Measurements from ENCODE around the gene ABHD14A. TPM values are rescaled to one million over a fixed set of nuclear protein-coding genes. Genes with fewer than 3 reads are reported as not detected.

Gene ABHD14A
- total and polyA plus RNA-seq, 5 donors from 2014 or later, result 12.7 to 137 (median 93.2) TPM

- no peak overlapping the region for H3K4me3 Mint-ChIP-seq
- peaks cover 0 to 4% (median 2%) of the 10 kb centered on the region in 4 donors for H3K4me1 Mint-ChIP-seq
- DNase-seq (no peak), ATAC-seq (ENCODE audit: low read depth in 2 of 2) (no peak)
- Histone ChIP-seq H3K27ac (ENCODE audit: insufficient read depth, low read length, poor library complexity, severe bottlenecking) (no peak overlapping the region), H3K4me1 (ENCODE audit: control insufficient read depth, insufficient read depth, low read length, poor library complexity, severe bottlenecking) (peaks cover 3% of the 10 kb centered on the region), H3K4me3 (ENCODE audit: low read depth, low read length) (no peak overlapping the region), H3K9me3 (ENCODE audit: control insufficient read depth in 2 of 2, low read length in 2 of 2) (no peaks in the 10 kb centered on the region), H3K36me3 (ENCODE audit: control insufficient read depth, insufficient read depth, low read length) (no peaks in the 10 kb centered on the region), H3K27me3 (ENCODE audit: control insufficient read depth, insufficient read depth, low read length) (no peaks in the 10 kb centered on the region)
- H3K27me3 Mint-ChIP-seq, result peaks cover 7% of the 10 kb centered on the region
- peaks cover 7% of the 10 kb centered on the region for H3K36me3 Mint-ChIP-seq
- H3K27ac Mint-ChIP-seq, result no peak overlapping the region
- H3K9me3 Mint-ChIP-seq, result no peaks in the 10 kb centered on the region
Observed at GRCh38 chr3:51948016-51948580, 26.8 kb upstream of the ABHD14A start.

- H3K9me3 ChIP-seq (ENCODE audit: control insufficient read depth in 2 of 2, low read length in 2 of 2), result no peaks in the 10 kb centered on the region
- H3K27me3 ChIP-seq (ENCODE audit: control insufficient read depth, insufficient read depth, low read length), result peaks cover 6% of the 10 kb centered on the region
- no peak overlapping the region for H3K27ac ChIP-seq (ENCODE audit: insufficient read depth, low read length, poor library complexity, severe bottlenecking)
- peaks cover 17% of the 10 kb centered on the region for H3K27me3 Mint-ChIP-seq
- H3K4me1 ChIP-seq (ENCODE audit: control insufficient read depth, insufficient read depth, low read length, poor library complexity, severe bottlenecking), result no peaks in the 10 kb centered on the region
- H3K4me1 Mint-ChIP-seq, result peaks cover 0 to 4% (median 2%) of the 10 kb centered on the region in 4 donors
- peaks cover 7% of the 10 kb centered on the region for H3K36me3 Mint-ChIP-seq
- H3K36me3 ChIP-seq (ENCODE audit: control insufficient read depth, insufficient read depth, low read length), result no peaks in the 10 kb centered on the region
- DNase-seq, result no peak
- no peak overlapping the region for H3K4me3 Mint-ChIP-seq
- H3K27ac Mint-ChIP-seq, result no peak overlapping the region
- no peak overlapping the region for H3K4me3 ChIP-seq (ENCODE audit: low read depth, low read length)
- peaks cover 0 to 2% (median 0%) of the 10 kb centered on the region in 7 donors for H3K9me3 Mint-ChIP-seq
- ATAC-seq (ENCODE audit: low read depth in 2 of 2), result no peak
Observed at GRCh38 chr3:51949121-51949520, 25.7 kb upstream of the ABHD14A start.

GRCh38 chr3:51950899-51951298 is 24.0 kb upstream of the ABHD14A start:
- H3K4me3 Mint-ChIP-seq, result no peak overlapping the region
- H3K4me3 ChIP-seq (ENCODE audit: low read depth, low read length), result no peak overlapping the region
- ATAC-seq (ENCODE audit: low read depth in 2 of 2) (no peak), DNase-seq (no peak)
- H3K9me3 Mint-ChIP-seq, result peaks cover 0 to 2% (median 0%) of the 10 kb centered on the region in 7 donors
- H3K27me3 ChIP-seq (ENCODE audit: control insufficient read depth, insufficient read depth, low read length), result peaks cover 11% of the 10 kb centered on the region
- H3K36me3 ChIP-seq (ENCODE audit: control insufficient read depth, insufficient read depth, low read length), result no peaks in the 10 kb centered on the region
- H3K4me1 Mint-ChIP-seq, result peaks cover 0 to 4% (median 2%) of the 10 kb centered on the region in 4 donors
- peaks cover 17% of the 10 kb centered on the region for H3K27me3 Mint-ChIP-seq
- peaks cover 7% of the 10 kb centered on the region for H3K36me3 Mint-ChIP-seq
- H3K9me3 ChIP-seq (ENCODE audit: control insufficient read depth in 2 of 2, low read length in 2 of 2), result no peaks in the 10 kb centered on the region
- peaks cover 2% of the 10 kb centered on the region for H3K4me1 ChIP-seq (ENCODE audit: control insufficient read depth, insufficient read depth, low read length, poor library complexity, severe bottlenecking)
- no peak overlapping the region for H3K27ac Mint-ChIP-seq
- H3K27ac ChIP-seq (ENCODE audit: insufficient read depth, low read length, poor library complexity, severe bottlenecking), result no peak overlapping the region

GRCh38 chr3:51953445-51953844 is 21.4 kb upstream of the ABHD14A start:
- peaks cover 5% of the 10 kb centered on the region for H3K36me3 Mint-ChIP-seq
- Histone ChIP-seq H3K4me1 (ENCODE audit: control insufficient read depth, insufficient read depth, low read length, poor library complexity, severe bottlenecking) (peaks cover 11% of the 10 kb centered on the region), H3K36me3 (ENCODE audit: control insufficient read depth, insufficient read depth, low read length) (no peaks in the 10 kb centered on the region), H3K4me3 (ENCODE audit: low read depth, low read length) (no peak overlapping the region), H3K27me3 (ENCODE audit: control insufficient read depth, insufficient read depth, low read length) (peaks cover 11% of the 10 kb centered on the region), H3K27ac (ENCODE audit: insufficient read depth, low read length, poor library complexity, severe bottlenecking) (no peak overlapping the region), H3K9me3 (ENCODE audit: control insufficient read depth in 2 of 2, low read length in 2 of 2) (no peaks in the 10 kb centered on the region)
- H3K27ac Mint-ChIP-seq, result no peak overlapping the region
- H3K4me3 Mint-ChIP-seq, result peak overlapping the region in 1 of 4 donors; percentile 70
- peaks cover 0 to 8% (median 2%) of the 10 kb centered on the region in 4 donors for H3K4me1 Mint-ChIP-seq
- peaks cover 24% of the 10 kb centered on the region for H3K27me3 Mint-ChIP-seq
- ATAC-seq (ENCODE audit: low read depth in 2 of 2) (no peak), DNase-seq (no peak)
- H3K9me3 Mint-ChIP-seq, result peaks cover 0 to 2% (median 0%) of the 10 kb centered on the region in 7 donors

GRCh38 chr3:51954105-51954504 is 20.8 kb upstream of the ABHD14A start:
- DNase-seq (no peak), ATAC-seq (ENCODE audit: low read depth in 2 of 2) (no peak)
- Histone ChIP-seq H3K27ac (ENCODE audit: insufficient read depth, low read length, poor library complexity, severe bottlenecking) (no peak overlapping the region), H3K4me3 (ENCODE audit: low read depth, low read length) (no peak overlapping the region), H3K4me1 (ENCODE audit: control insufficient read depth, insufficient read depth, low read length, poor library complexity, severe bottlenecking) (peaks cover 11% of the 10 kb centered on the region), H3K27me3 (ENCODE audit: control insufficient read depth, insufficient read depth, low read length) (peaks cover 11% of the 10 kb centered on the region), H3K9me3 (ENCODE audit: control insufficient read depth in 2 of 2, low read length in 2 of 2) (no peaks in the 10 kb centered on the region), H3K36me3 (ENCODE audit: control insufficient read depth, insufficient read depth, low read length) (no peaks in the 10 kb centered on the region)
- peaks cover 0 to 2% (median 0%) of the 10 kb centered on the region in 7 donors for H3K9me3 Mint-ChIP-seq
- H3K36me3 Mint-ChIP-seq, result peaks cover 4% of the 10 kb centered on the region
- peak overlapping the region in 1 of 3 donors; percentile 11 for H3K27ac Mint-ChIP-seq
- peaks cover 24% of the 10 kb centered on the region for H3K27me3 Mint-ChIP-seq
- H3K4me3 Mint-ChIP-seq, result peak overlapping the region in 2 of 4 donors; percentile 24 to 44
- H3K4me1 Mint-ChIP-seq, result peaks cover 0 to 8% (median 2%) of the 10 kb centered on the region in 4 donors

- DNase-seq, result no peak
- Mint-ChIP-seq H3K36me3 (peaks cover 4% of the 10 kb centered on the region), H3K4me1 (peaks cover 0 to 8% (median 2%) of the 10 kb centered on the region in 4 donors), H3K9me3 (peaks cover 0 to 2% (median 0%) of the 10 kb centered on the region in 7 donors), H3K27ac (no peak overlapping the region), H3K4me3 (no peak overlapping the region), H3K27me3 (peaks cover 24% of the 10 kb centered on the region)
- no peak overlapping the region for H3K27ac ChIP-seq (ENCODE audit: insufficient read depth, low read length, poor library complexity, severe bottlenecking)
- H3K36me3 ChIP-seq (ENCODE audit: control insufficient read depth, insufficient read depth, low read length), result no peaks in the 10 kb centered on the region
- peaks cover 11% of the 10 kb centered on the region for H3K27me3 ChIP-seq (ENCODE audit: control insufficient read depth, insufficient read depth, low read length)
- H3K9me3 ChIP-seq (ENCODE audit: control insufficient read depth in 2 of 2, low read length in 2 of 2), result no peaks in the 10 kb centered on the region
- ATAC-seq (ENCODE audit: low read depth in 2 of 2), result no peak
- no peak overlapping the region for H3K4me3 ChIP-seq (ENCODE audit: low read depth, low read length)
- peaks cover 11% of the 10 kb centered on the region for H3K4me1 ChIP-seq (ENCODE audit: control insufficient read depth, insufficient read depth, low read length, poor library complexity, severe bottlenecking)
Observed at GRCh38 chr3:51954713-51955112, 20.2 kb upstream of the ABHD14A start.

- Histone ChIP-seq H3K4me1 (ENCODE audit: control insufficient read depth, insufficient read depth, low read length, poor library complexity, severe bottlenecking) (peaks cover 11% of the 10 kb centered on the region), H3K36me3 (ENCODE audit: control insufficient read depth, insufficient read depth, low read length) (no peaks in the 10 kb centered on the region), H3K27ac (ENCODE audit: insufficient read depth, low read length, poor library complexity, severe bottlenecking) (no peak within 1 kb of the TSS), H3K4me3 (ENCODE audit: low read depth, low read length) (no peak within 1 kb of the TSS), H3K9me3 (ENCODE audit: control insufficient read depth in 2 of 2, low read length in 2 of 2) (no peaks in the 10 kb centered on the region), H3K27me3 (ENCODE audit: control insufficient read depth, insufficient read depth, low read length) (peaks cover 11% of the 10 kb centered on the region)
- DNase-seq (no peak), ATAC-seq (ENCODE audit: low read depth in 2 of 2) (peak in 1 of 2 donors; percentile 2)
- H3K4me1 Mint-ChIP-seq, result peaks cover 0 to 8% (median 2%) of the 10 kb centered on the region in 4 donors
- H3K27ac Mint-ChIP-seq, result no peak within 1 kb of the TSS
- peaks cover 4% of the 10 kb centered on the region for H3K36me3 Mint-ChIP-seq
- H3K4me3 Mint-ChIP-seq, result peak within 1 kb of the TSS in 2 of 4 donors; percentile 57 to 69
- peaks cover 24% of the 10 kb centered on the region for H3K27me3 Mint-ChIP-seq
- peaks cover 0 to 2% (median 0%) of the 10 kb centered on the region in 7 donors for H3K9me3 Mint-ChIP-seq
Observed at GRCh38 chr3:51955175-51955892, 19.5 kb upstream of the ABHD14A start, which contains the start of gene GPR62. Gene GPR62 (plus strand): TSS chr3:51955381. CDS start chr3:51955653, 272 bp downstream.
